ENCODE results near the gene HLA-G.

Gene HLA-G

GRCh38 chr6:29815118-29815750 is 12.4 kb upstream of the HLA-G start:
- Histone ChIP-seq H3K36me3 (ENCODE audit: control insufficient read depth in 4 of 4, insufficient read depth in 4 of 4, low read length in 3 of 4) (no peaks in the 10 kb centered on the region), H3K4me1 (ENCODE audit: control extremely low read depth in 1 of 4, control insufficient read depth in 4 of 4, insufficient read depth in 4 of 4, low read length in 3 of 4) (no peaks in the 10 kb centered on the region), H3K27me3 (replicated peaks in 2 of 5; ENCODE audit: control insufficient read depth in 4 of 5, insufficient read depth in 5 of 5, low read length in 4 of 5) (peaks cover under 1 to 5% (median 3%) of the 10 kb centered on the region in 5 experiments), H3K9me3 (ENCODE audit: control extremely low read depth in 1 of 5, control insufficient read depth in 4 of 5, insufficient read depth in 2 of 5, low read depth in 1 of 5, low read length in 4 of 5) (no peaks in the 10 kb centered on the region), H3K4me3 (ENCODE audit: control insufficient read depth in 1 of 7, extremely low read depth in 1 of 7, insufficient read depth in 4 of 7, low read depth in 2 of 7, low read length in 6 of 7) (no peak overlapping the region), H3K27ac (ENCODE audit: insufficient read depth in 1 of 2, low read depth in 1 of 2, low read length in 2 of 2, poor library complexity in 1 of 2, severe bottlenecking in 2 of 2) (no peak overlapping the region)
- DNase-seq = peak in 1 of 3 donors; percentile 34
- POLR2A ChIA-PET = no interaction called here
- 100% methylated on average over 1 of the region's 7 CpGs for WGBS (ENCODE audit: insufficient coverage)
- CTCF ChIA-PET = no interaction called here

DNA sequence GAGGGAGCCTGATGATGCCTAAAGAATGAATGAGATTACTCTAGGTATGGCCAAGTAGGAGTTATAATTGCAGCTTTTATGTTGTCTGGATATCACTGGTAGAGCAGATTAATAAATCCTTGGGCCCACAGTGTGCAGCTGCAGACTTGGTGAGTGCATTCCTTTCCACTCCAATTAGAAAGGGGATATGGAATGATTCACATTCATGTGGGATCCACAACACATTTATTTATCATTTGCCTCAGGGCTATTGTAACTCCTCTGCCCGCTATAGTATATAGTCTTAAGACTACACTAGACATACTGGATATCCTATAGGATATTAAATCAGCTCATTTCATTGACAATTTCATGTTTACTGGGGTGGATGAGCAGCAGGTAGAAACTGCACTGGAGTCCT is 11.6 kb upstream of the HLA-G start:
- POLR2A ChIA-PET = no interaction called here

DNA sequence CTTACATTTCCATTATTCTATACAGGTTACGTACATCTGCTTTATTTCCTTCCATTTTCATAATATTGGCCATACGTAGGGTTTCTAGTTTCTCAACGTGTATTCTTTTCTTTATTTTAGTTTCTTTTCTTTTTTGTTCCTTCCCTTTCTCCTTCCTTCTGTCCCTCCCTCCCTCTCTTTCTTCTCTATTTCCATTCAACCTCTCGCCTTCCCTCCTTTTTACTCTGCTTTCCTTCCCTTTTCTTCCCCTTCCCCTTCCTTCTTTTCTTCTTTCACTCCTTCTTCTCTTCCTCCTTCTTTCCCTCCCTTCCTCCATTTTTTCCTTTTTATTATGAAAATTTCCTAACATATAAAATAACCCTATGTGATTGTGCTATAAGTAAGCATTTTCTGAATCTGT is 8.7 kb upstream of the HLA-G start:
- no peak overlapping the region for H3K4me3 ChIP-seq (ENCODE audit: control insufficient read depth in 1 of 7, extremely low read depth in 1 of 7, insufficient read depth in 4 of 7, low read depth in 2 of 7, low read length in 6 of 7)
- WGBS (ENCODE audit: insufficient coverage) = 92% methylated on average over 4 of the region's 4 CpGs
- H3K27me3 ChIP-seq (replicated peaks in 2 of 5; ENCODE audit: control insufficient read depth in 4 of 5, insufficient read depth in 5 of 5, low read length in 4 of 5) = peaks cover 2 to 17% (median 4%) of the 10 kb centered on the region in 5 experiments
- H3K27ac ChIP-seq (ENCODE audit: insufficient read depth in 1 of 2, low read depth in 1 of 2, low read length in 2 of 2, poor library complexity in 1 of 2, severe bottlenecking in 2 of 2) = no peak overlapping the region
- CTCF ChIA-PET = no interaction called here
- DNase-seq = no peak
- POLR2A ChIA-PET = no interaction called here
- H3K36me3 ChIP-seq (ENCODE audit: control insufficient read depth in 4 of 4, insufficient read depth in 4 of 4, low read length in 3 of 4) = no peaks in the 10 kb centered on the region
- H3K4me1 ChIP-seq (ENCODE audit: control extremely low read depth in 1 of 4, control insufficient read depth in 4 of 4, insufficient read depth in 4 of 4, low read length in 3 of 4) = no peaks in the 10 kb centered on the region
- H3K9me3 ChIP-seq (ENCODE audit: control extremely low read depth in 1 of 5, control insufficient read depth in 4 of 5, insufficient read depth in 2 of 5, low read depth in 1 of 5, low read length in 4 of 5) = no peaks in the 10 kb centered on the region

More for the DNA sequence above, 11.6 kb upstream of the HLA-G start:
- H3K9me3 ChIP-seq (ENCODE audit: control extremely low read depth in 1 of 5, control insufficient read depth in 4 of 5, insufficient read depth in 2 of 5, low read depth in 1 of 5, low read length in 4 of 5) = no peaks in the 10 kb centered on the region
- DNase-seq = no peak
- H3K27me3 ChIP-seq (replicated peaks in 2 of 5; ENCODE audit: control insufficient read depth in 4 of 5, insufficient read depth in 5 of 5, low read length in 4 of 5) = peaks cover 1 to 6% (median 2%) of the 10 kb centered on the region in 5 experiments
- H3K27ac ChIP-seq (ENCODE audit: insufficient read depth in 1 of 2, low read depth in 1 of 2, low read length in 2 of 2, poor library complexity in 1 of 2, severe bottlenecking in 2 of 2) = no peak overlapping the region
- no peaks in the 10 kb centered on the region for H3K4me1 ChIP-seq (ENCODE audit: control extremely low read depth in 1 of 4, control insufficient read depth in 4 of 4, insufficient read depth in 4 of 4, low read length in 3 of 4)
- no peak overlapping the region for H3K4me3 ChIP-seq (ENCODE audit: control insufficient read depth in 1 of 7, extremely low read depth in 1 of 7, insufficient read depth in 4 of 7, low read depth in 2 of 7, low read length in 6 of 7)
- no peaks in the 10 kb centered on the region for H3K36me3 ChIP-seq (ENCODE audit: control insufficient read depth in 4 of 4, insufficient read depth in 4 of 4, low read length in 3 of 4)
- CTCF ChIA-PET = no interaction called here
- no CpG with 5 or more reads among the region's 1 CpG for WGBS (ENCODE audit: insufficient coverage)

DNA sequence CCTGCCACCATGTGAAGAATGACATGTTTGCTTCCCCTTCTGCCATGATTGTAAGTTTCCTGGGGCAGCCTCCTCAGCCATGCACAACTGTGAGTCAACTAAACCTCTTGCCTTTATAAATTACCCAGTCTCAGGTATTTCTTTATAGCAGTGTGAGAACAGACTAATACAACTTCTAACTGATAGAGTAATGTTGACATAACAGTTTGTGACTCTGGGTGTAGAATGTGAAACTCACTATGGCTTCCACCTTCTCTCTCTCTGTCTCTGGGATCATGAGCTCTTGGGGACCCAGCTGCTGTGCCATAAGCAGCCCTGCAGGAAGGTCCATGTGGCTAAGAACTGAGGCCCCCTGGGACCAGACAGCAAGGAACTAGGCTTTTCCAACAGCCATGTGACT is 3.5 kb upstream of the HLA-G start:
- ChIA-PET POLR2A (no interaction called here), CTCF (interaction anchor here (1.5 to 1.7 kb wide), 2 partner anchors 10 to 86 kb away, joined by 4 to 6 read pairs; no protein-coding TSS in a partner anchor)
- DNase-seq = no peak
- H3K27ac ChIP-seq (ENCODE audit: insufficient read depth in 1 of 2, low read depth in 1 of 2, low read length in 2 of 2, poor library complexity in 1 of 2, severe bottlenecking in 2 of 2) = no peak overlapping the region
- no peaks in the 10 kb centered on the region for H3K9me3 ChIP-seq (ENCODE audit: control extremely low read depth in 1 of 5, control insufficient read depth in 4 of 5, insufficient read depth in 2 of 5, low read depth in 1 of 5, low read length in 4 of 5)
- H3K4me1 ChIP-seq (ENCODE audit: control extremely low read depth in 1 of 4, control insufficient read depth in 4 of 4, insufficient read depth in 4 of 4, low read length in 3 of 4) = peaks cover 0 to 14% (median 5%) of the 10 kb centered on the region in 4 experiments
- H3K27me3 ChIP-seq (replicated peaks in 2 of 5; ENCODE audit: control insufficient read depth in 4 of 5, insufficient read depth in 5 of 5, low read length in 4 of 5) = peaks cover 11 to 48% (median 21%) of the 10 kb centered on the region in 5 experiments
- no peak overlapping the region for H3K4me3 ChIP-seq (ENCODE audit: control insufficient read depth in 1 of 7, extremely low read depth in 1 of 7, insufficient read depth in 4 of 7, low read depth in 2 of 7, low read length in 6 of 7)
- no peaks in the 10 kb centered on the region for H3K36me3 ChIP-seq (ENCODE audit: control insufficient read depth in 4 of 4, insufficient read depth in 4 of 4, low read length in 3 of 4)

- ChIA-PET POLR2A (no interaction called here), CTCF (interaction anchor here (0.8 to 1.2 kb wide), 3 partner anchors 88 to 117 kb away, joined by 3 read pairs; no protein-coding TSS in a partner anchor)
- H3K27ac ChIP-seq (ENCODE audit: insufficient read depth in 1 of 2, low read depth in 1 of 2, low read length in 2 of 2, poor library complexity in 1 of 2, severe bottlenecking in 2 of 2) = no peak overlapping the region
- 86% methylated on average over 1 of the region's 2 CpGs for WGBS (ENCODE audit: insufficient coverage)
- no peak overlapping the region for H3K4me3 ChIP-seq (ENCODE audit: control insufficient read depth in 1 of 7, extremely low read depth in 1 of 7, insufficient read depth in 4 of 7, low read depth in 2 of 7, low read length in 6 of 7)
- DNase-seq = no peak
- peaks cover 0 to 14% (median 5%) of the 10 kb centered on the region in 4 experiments for H3K4me1 ChIP-seq (ENCODE audit: control extremely low read depth in 1 of 4, control insufficient read depth in 4 of 4, insufficient read depth in 4 of 4, low read length in 3 of 4)
- H3K36me3 ChIP-seq (ENCODE audit: control insufficient read depth in 4 of 4, insufficient read depth in 4 of 4, low read length in 3 of 4) = no peaks in the 10 kb centered on the region
- peaks cover 9 to 57% (median 25%) of the 10 kb centered on the region in 5 experiments for H3K27me3 ChIP-seq (replicated peaks in 2 of 5; ENCODE audit: control insufficient read depth in 4 of 5, insufficient read depth in 5 of 5, low read length in 4 of 5)
- H3K9me3 ChIP-seq (ENCODE audit: control extremely low read depth in 1 of 5, control insufficient read depth in 4 of 5, insufficient read depth in 2 of 5, low read depth in 1 of 5, low read length in 4 of 5) = no peaks in the 10 kb centered on the region
These were observed 1.8 kb upstream of the HLA-G start for GRCh38 chr6:29825848-29826247.

- no peak overlapping the region for H3K4me3 ChIP-seq (ENCODE audit: control insufficient read depth in 1 of 7, extremely low read depth in 1 of 7, insufficient read depth in 4 of 7, low read depth in 2 of 7, low read length in 6 of 7)
- H3K36me3 ChIP-seq (ENCODE audit: control insufficient read depth in 4 of 4, insufficient read depth in 4 of 4, low read length in 3 of 4) = no peaks in the 10 kb centered on the region
- H3K27me3 ChIP-seq (replicated peaks in 2 of 5; ENCODE audit: control insufficient read depth in 4 of 5, insufficient read depth in 5 of 5, low read length in 4 of 5) = peaks cover 8 to 56% (median 28%) of the 10 kb centered on the region in 5 experiments
- H3K9me3 ChIP-seq (ENCODE audit: control extremely low read depth in 1 of 5, control insufficient read depth in 4 of 5, insufficient read depth in 2 of 5, low read depth in 1 of 5, low read length in 4 of 5) = no peaks in the 10 kb centered on the region
- no peak for DNase-seq
- WGBS (ENCODE audit: insufficient coverage) = no CpG with 5 or more reads among the region's 1 CpG
- POLR2A ChIA-PET = no interaction called here
- no peak overlapping the region for H3K27ac ChIP-seq (ENCODE audit: insufficient read depth in 1 of 2, low read depth in 1 of 2, low read length in 2 of 2, poor library complexity in 1 of 2, severe bottlenecking in 2 of 2)
- peaks cover 0 to 14% (median 5%) of the 10 kb centered on the region in 4 experiments for H3K4me1 ChIP-seq (ENCODE audit: control extremely low read depth in 1 of 4, control insufficient read depth in 4 of 4, insufficient read depth in 4 of 4, low read length in 3 of 4)
- CTCF ChIA-PET = interaction anchor here (1.1 to 1.2 kb wide), 2 partner anchors 88 to 118 kb away, joined by 3 read pairs; no protein-coding TSS in a partner anchor
These were observed 1.4 kb upstream of the HLA-G start for GRCh38 chr6:29826271-29826670.

- Histone ChIP-seq H3K9me3 (ENCODE audit: control extremely low read depth in 1 of 5, control insufficient read depth in 4 of 5, insufficient read depth in 2 of 5, low read depth in 1 of 5, low read length in 4 of 5) (no peaks in the 10 kb centered on the region), H3K36me3 (ENCODE audit: control insufficient read depth in 4 of 4, insufficient read depth in 4 of 4, low read length in 3 of 4) (no peaks in the 10 kb centered on the region), H3K4me1 (ENCODE audit: control extremely low read depth in 1 of 4, control insufficient read depth in 4 of 4, insufficient read depth in 4 of 4, low read length in 3 of 4) (peaks cover 0 to 14% (median 5%) of the 10 kb centered on the region in 4 experiments), H3K27ac (ENCODE audit: insufficient read depth in 1 of 2, low read depth in 1 of 2, low read length in 2 of 2, poor library complexity in 1 of 2, severe bottlenecking in 2 of 2) (no peak overlapping the region), H3K4me3 (ENCODE audit: control insufficient read depth in 1 of 7, extremely low read depth in 1 of 7, insufficient read depth in 4 of 7, low read depth in 2 of 7, low read length in 6 of 7) (peak overlapping the region in 4 of 7 experiments; percentile 20 to 64 (median 58)), H3K27me3 (replicated peaks in 2 of 5; ENCODE audit: control insufficient read depth in 4 of 5, insufficient read depth in 5 of 5, low read length in 4 of 5) (peaks cover 0 to 72% (median 28%) of the 10 kb centered on the region in 5 experiments)
- DNase-seq = peak in 1 of 3 donors; percentile 34
- 18% methylated on average over 26 of the region's 26 CpGs for WGBS (ENCODE audit: insufficient coverage)
- POLR2A ChIA-PET = no interaction called here
- CTCF ChIA-PET = no interaction called here
These were observed 809 bp downstream of the HLA-G start for GRCh38 chr6:29828471-29828797.

Measured in common myeloid progenitor, CD34-positive (primary cell).